CD4-positive, alpha-beta T cell treated with Interleukin-2 at 100 ng/mL for 4 hours (primary cell): ENCODE data around the gene MEG3.
"Not testable (repeated sequence)": the region's sequence is repeated elsewhere in the genome, so short reads cannot be mapped to it uniquely, and the experiment has no call there.

ENCODE experiments used
- DNase-seq: peaks from one replicate; pipeline ENCODE4 v3.0.0-alpha.2; 2020; ENCODE audit warnings: low spot score

Gene MEG3

DNA sequence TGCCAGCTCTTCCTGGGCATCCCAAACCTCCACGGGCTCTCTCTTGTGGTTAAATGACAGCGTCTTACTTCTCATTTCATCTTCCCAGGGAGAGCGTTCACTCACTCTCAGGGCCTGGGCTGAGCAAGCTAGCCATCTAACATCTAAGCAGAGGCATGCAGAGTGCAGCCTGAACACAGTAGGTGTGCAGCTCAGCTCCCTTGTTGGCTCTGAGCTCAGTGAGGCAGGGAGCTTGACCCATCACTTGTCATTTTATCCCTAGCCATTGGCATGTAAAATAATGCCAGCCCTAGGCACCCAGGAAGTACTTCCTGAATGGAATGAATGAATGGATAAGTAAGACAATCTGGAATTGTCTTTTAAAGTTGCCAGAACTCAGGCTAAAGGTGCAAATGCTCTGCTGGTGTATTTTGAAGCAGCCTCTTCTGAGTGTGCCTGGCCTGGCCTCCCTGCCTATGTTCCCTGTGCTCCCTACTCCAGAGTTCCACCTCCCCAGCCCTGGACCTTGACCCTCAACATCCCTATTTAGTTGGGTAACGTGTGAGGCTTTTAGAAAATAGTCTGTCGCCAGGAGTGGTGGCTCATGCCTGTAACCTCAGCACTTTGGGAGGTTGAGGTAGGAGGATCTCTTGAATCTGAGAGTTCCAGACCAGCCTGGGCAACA is 9.5 kb upstream of the MEG3 start:
- no peak for DNase-seq

DNA sequence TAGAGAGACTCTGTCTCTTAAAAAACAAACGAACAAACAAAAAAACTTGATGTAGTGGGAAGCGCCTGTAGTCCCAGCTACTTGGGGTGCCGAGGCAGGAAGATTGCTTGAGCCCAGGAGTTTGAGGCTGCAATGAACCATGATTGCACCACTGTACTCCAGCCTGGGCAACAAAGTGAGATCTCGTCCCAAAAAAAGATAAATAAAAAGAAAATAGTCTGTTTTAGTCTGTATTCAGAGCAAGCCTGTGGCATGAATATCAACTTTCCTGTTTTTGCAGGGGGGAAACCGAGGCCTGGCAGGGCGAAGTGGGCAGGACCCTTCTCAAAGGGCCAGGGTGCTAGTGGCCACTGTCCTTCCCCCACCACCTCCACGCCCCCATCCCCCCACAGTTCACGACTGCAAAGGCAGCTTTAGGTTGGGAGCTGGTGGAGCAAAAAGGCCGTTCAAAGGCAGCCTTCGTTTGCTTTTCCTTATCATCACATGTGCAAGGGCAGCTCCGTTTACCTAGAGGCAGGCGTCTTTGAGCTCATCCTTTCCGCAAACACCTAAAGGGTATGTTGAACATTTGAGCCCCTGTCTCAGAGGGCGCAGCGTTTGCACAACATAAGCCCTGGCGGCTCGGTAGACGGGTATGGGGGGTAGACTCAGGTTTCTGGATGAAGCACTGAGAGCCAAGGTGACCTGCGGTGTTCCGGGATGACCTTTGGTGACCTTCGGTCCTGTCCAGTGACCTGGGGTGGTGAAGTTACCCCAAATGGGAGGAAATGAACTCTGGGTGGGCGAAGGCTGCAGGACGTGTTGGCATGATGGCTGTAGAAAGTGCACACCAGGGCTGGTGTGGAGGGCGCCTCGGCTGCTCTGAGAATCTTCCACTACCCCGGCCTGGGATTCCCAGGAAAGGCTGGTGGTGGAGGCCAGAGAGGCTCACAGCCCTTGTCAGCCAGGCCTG is 8.7 kb upstream of the MEG3 start:
- no peak for DNase-seq

DNA sequence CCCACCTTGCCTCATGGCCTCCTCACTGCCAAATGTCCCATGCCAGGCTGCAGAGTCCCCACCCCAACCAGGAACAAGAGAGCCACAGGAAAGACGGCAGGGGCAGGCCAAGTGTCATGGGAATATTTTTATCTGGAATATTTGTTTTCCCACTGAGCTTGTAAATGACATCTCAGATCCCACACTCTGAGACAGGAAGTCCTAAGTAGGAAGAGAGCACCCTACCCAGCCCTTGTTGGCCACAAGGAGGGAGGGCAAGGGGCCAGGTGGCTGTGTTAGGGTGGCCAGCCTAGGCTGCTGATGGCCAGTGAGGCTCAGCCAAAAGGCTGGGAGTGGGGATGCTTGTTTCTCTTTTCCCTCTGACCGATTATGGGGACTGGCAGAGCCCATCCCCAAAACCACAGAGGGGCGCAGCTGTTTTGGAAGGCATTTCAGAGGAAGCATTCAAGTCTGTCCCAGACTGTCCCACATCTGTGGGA is 7.7 kb upstream of the MEG3 start:
- no peak for DNase-seq

- DNase-seq: not testable (repeated sequence)
Measured at GRCh38 chr14:100818923-100819322, 7.0 kb upstream of the MEG3 start.

- DNase-seq: no peak
Measured at GRCh38 chr14:100819453-100819828, 6.5 kb upstream of the MEG3 start.

GRCh38 chr14:100819829-100820475 is 6.0 kb upstream of the MEG3 start:
- no peak for DNase-seq

DNA sequence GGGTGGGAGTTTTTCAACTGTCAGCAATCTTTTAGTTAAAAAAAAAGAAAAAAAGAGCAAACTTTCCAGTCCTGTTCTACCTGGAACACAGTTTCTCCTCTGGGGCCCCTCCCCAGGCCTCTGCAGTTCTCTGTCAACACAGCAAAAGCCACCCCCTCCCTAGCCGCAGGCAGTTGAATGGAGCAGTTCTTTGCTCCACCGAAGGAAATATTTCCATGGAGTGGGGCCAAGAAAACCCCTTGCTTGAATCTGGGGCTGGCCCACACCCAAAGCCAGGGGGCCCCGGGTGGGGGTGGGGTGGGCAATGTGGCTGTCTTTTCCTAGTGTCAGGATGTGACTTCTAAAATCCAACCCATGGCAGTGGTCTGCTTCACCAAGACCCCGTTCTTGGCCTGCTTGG is 5.0 kb upstream of the MEG3 start:
- DNase-seq: no peak

DNA sequence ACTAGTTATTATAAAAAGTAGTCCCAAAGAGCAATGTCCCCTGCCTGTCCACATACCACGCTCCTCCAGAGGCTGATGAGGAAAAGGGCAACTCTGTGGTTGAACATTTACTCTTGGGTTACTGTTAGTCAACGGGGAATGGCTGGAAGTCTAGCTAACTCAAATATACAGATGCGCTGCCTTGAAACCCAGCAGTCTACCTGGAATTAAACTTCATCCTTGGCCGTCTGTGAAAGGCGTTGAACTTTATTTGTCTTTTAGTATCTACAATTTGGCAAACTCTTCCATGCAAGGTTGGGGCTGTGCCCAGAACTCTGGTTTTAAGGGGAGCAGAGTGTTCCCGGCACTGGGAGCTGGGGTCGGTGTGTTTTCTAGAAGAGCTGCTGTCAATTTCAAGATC is 3.9 kb upstream of the MEG3 start:
- no peak for DNase-seq

GRCh38 chr14:100822532-100823296 is 3.2 kb upstream of the MEG3 start:
- DNase-seq: no peak

- DNase-seq: no peak
Measured at GRCh38 chr14:100823413-100824080, 2.4 kb upstream of the MEG3 start.

DNA sequence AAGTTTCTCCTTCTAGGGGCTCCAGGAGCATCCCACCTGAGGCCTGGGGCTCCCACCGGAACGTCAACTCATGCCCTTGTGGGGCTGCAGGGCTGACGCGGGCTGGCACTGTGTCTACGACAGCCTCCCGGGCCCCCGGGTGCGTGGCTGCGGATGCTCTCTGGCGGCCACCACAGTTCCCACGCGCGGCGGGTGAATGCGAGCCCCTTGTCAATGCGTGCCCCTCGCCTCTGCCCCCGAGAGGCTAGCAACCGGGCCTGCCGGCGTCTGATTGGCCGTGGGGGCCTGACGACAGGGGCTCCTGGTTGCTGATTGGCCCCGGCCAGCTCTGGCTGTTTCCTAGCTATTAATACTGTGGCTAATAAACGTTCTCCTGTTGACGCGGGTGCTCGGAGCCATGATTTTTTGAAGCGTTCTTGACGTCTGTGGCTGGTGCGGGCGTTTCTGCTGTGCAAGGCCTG is 1.8 kb upstream of the MEG3 start:
- no peak for DNase-seq

- no peak for DNase-seq
Measured at GRCh38 chr14:100824901-100825712, 811 bp upstream of the MEG3 start.

DNA sequence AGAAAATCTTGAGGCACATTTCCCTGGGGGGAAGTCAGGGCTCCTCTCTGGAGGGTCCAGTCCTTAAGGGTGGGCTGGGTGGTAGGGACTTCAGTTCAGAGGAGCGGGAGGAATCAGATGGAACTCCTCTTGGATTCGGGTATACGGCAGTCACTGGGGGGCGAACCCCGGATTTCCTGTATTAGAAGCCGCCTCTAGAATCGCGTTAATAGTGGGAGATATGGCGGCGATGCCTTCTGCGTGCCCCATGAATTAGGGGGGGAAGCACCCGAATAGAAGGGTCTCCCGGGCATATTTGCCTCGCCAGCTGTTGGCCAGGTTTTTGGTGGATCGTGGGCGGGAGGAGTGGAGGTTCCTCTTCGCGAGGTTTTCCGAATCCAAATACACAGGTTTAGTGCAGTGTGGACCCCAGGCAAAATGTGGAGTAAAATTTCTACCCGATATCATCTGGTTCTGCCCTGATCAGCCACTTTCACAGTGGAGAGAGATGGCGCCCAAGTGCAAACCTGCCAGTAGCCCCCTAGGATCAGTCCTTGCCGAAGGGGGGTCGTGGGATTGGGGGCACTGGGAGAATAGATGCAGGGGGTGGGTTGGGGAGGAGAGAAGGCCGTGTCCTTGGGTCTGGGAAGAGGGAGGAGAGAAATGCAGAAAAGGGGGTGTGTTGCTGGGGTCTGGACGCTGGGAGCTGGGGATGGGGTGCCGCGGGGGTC is 628 bp downstream of the MEG3 start:
- DNase-seq: no peak

GRCh38 chr14:100827101-100828021 is 1.4 kb downstream of the MEG3 start:
- DNase-seq: no peak

- no peak for DNase-seq
Measured at GRCh38 chr14:100828031-100828769, 2.3 kb downstream of the MEG3 start.

- DNase-seq: no peak
Measured at GRCh38 chr14:100830681-100831080, 4.8 kb downstream of the MEG3 start.

GRCh38 chr14:100832311-100832960 is 6.5 kb downstream of the MEG3 start:
- DNase-seq: no peak
